Stimulated activated naive B cell treated with anti-CD40 and anti-IgM and Interleukin-4, amounts not matched to agents 10 μg/mL and 1 μg/mL and 100 μg/mL, for 72 hours (primary cell): ENCODE data around the gene CDC34.
A peak's percentile ranks its signal among the peaks of the same experiment; 100 is the strongest.

Experiments
- ATAC-seq, 2 donors: fragments of 150-1000 bp; cut with Tn5 transposase; replicated peaks; 2 replicates each; pipeline ENCODE4 v1.10.0; 2021; ENCODE audit warnings: moderate library complexity in 1 of 2
- DNase-seq: peaks from one replicate; pipeline ENCODE4 v3.0.0; 2021
- H3K27ac Mint-ChIP-seq: one replicate; pipeline ENCODE4 v1.8.0; 2022; ENCODE audit warnings: mild to moderate bottlenecking, mixed read lengths
- H3K27me3 Mint-ChIP-seq, 2 donors: one replicate each; pipeline ENCODE4 v1.8.0; 2022; ENCODE audit warnings: mixed read lengths in 2 of 2
- H3K36me3 Mint-ChIP-seq, 2 donors: one replicate each; pipeline ENCODE4 v1.8.0; 2022; ENCODE audit warnings: mixed read lengths in 2 of 2, mild to moderate bottlenecking in 1 of 2
- H3K4me1 Mint-ChIP-seq, 2 donors: one replicate each; pipeline ENCODE4 v1.8.0; 2022; ENCODE audit warnings: mixed read lengths in 2 of 2, mild to moderate bottlenecking in 1 of 2
- H3K4me3 Mint-ChIP-seq, 2 donors: one replicate each; pipeline ENCODE4 v1.8.0; 2022; ENCODE audit warnings: mild to moderate bottlenecking in 2 of 2, mixed read lengths in 2 of 2, moderate library complexity in 1 of 2
- H3K9me3 Mint-ChIP-seq, 2 donors: one replicate each; pipeline ENCODE4 v1.8.0; 2022; ENCODE audit warnings: mixed read lengths in 2 of 2, mild to moderate bottlenecking in 1 of 2

Gene CDC34

GRCh38 chr19:556611-557382 lies 25.2 kb downstream of the CDC34 start:
- no peaks in the 10 kb centered on the region for H3K9me3 Mint-ChIP-seq
- no peak overlapping the region for H3K4me3 Mint-ChIP-seq
- ATAC-seq (no peak), DNase-seq (no peak)
- H3K36me3 Mint-ChIP-seq = no peaks in the 10 kb centered on the region
- peaks cover 8 to 18% of the 10 kb centered on the region in 2 donors for H3K27me3 Mint-ChIP-seq
- H3K4me1 Mint-ChIP-seq = peaks cover 0 to 2% of the 10 kb centered on the region in 2 donors
- H3K27ac Mint-ChIP-seq = no peak overlapping the region

- H3K27ac Mint-ChIP-seq = no peak overlapping the region
- no peak overlapping the region for H3K4me3 Mint-ChIP-seq
Measured at GRCh38 chr19:558770-559439, 27.3 kb downstream of the CDC34 start.

GRCh38 chr19:560121-560520 lies 28.6 kb downstream of the CDC34 start:
- Mint-ChIP-seq H3K27ac (no peak overlapping the region), H3K4me3 (no peak overlapping the region), H3K9me3 (no peaks in the 10 kb centered on the region), H3K27me3 (peaks cover 3 to 11% of the 10 kb centered on the region in 2 donors), H3K4me1 (peaks cover 0 to 2% of the 10 kb centered on the region in 2 donors), H3K36me3 (peaks cover 5% of the 10 kb centered on the region in 2 donors)
- no peak for DNase-seq
- ATAC-seq = no peak

More at GRCh38 chr19:558770-559439, 27.3 kb downstream of the CDC34 start:
- H3K27me3 Mint-ChIP-seq = peaks cover 3 to 11% of the 10 kb centered on the region in 2 donors
- no peak for DNase-seq
- peaks cover 5% of the 10 kb centered on the region in 2 donors for H3K36me3 Mint-ChIP-seq
- H3K9me3 Mint-ChIP-seq = no peaks in the 10 kb centered on the region
- H3K4me1 Mint-ChIP-seq = peaks cover 0 to 2% of the 10 kb centered on the region in 2 donors
- no peak for ATAC-seq

- Mint-ChIP-seq H3K27ac (peak overlapping the region; percentile 69), H3K4me3 (no peak overlapping the region)
Measured at GRCh38 chr19:566403-566802, 34.8 kb downstream of the CDC34 start.

GRCh38 chr19:566844-567243 lies 35.3 kb downstream of the CDC34 start:
- peak overlapping the region; percentile 20 for H3K27ac Mint-ChIP-seq
- DNase-seq = no peak
- H3K36me3 Mint-ChIP-seq = peaks cover 5% of the 10 kb centered on the region in 2 donors

More at GRCh38 chr19:566403-566802, 34.8 kb downstream of the CDC34 start:
- Mint-ChIP-seq H3K27me3 (no peaks in the 10 kb centered on the region), H3K36me3 (peaks cover 5% of the 10 kb centered on the region in 2 donors), H3K4me1 (peaks cover 7 to 12% of the 10 kb centered on the region in 2 donors), H3K9me3 (no peaks in the 10 kb centered on the region)
- DNase-seq (no peak), ATAC-seq (no peak)

GRCh38 chr19:567296-567900 lies 35.8 kb downstream of the CDC34 start:
- H3K27me3 Mint-ChIP-seq = no peaks in the 10 kb centered on the region
- H3K4me3 Mint-ChIP-seq = no peak overlapping the region
- H3K36me3 Mint-ChIP-seq = peaks cover under 1 to 2% of the 10 kb centered on the region in 2 donors
- no peaks in the 10 kb centered on the region for H3K9me3 Mint-ChIP-seq
- H3K4me1 Mint-ChIP-seq = peaks cover 9 to 18% of the 10 kb centered on the region in 2 donors
- no peak for DNase-seq
- H3K27ac Mint-ChIP-seq = peak overlapping the region; percentile 20
- ATAC-seq = no peak

More at GRCh38 chr19:566844-567243, 35.3 kb downstream of the CDC34 start:
- Mint-ChIP-seq H3K9me3 (no peaks in the 10 kb centered on the region), H3K27me3 (no peaks in the 10 kb centered on the region), H3K4me1 (peaks cover 7 to 14% of the 10 kb centered on the region in 2 donors), H3K4me3 (no peak overlapping the region)
- ATAC-seq = no peak

- DNase-seq = no peak
- peak overlapping the region; percentile 32 to 56 for H3K4me3 Mint-ChIP-seq
- no peak for ATAC-seq
- H3K27ac Mint-ChIP-seq = peak overlapping the region; percentile 65
- peaks cover 9 to 17% of the 10 kb centered on the region in 2 donors for H3K36me3 Mint-ChIP-seq
- H3K27me3 Mint-ChIP-seq = no peaks in the 10 kb centered on the region
- no peaks in the 10 kb centered on the region for H3K9me3 Mint-ChIP-seq
- peaks cover 22 to 39% of the 10 kb centered on the region in 2 donors for H3K4me1 Mint-ChIP-seq
Measured at GRCh38 chr19:570251-570686, 38.7 kb downstream of the CDC34 start.

- Mint-ChIP-seq H3K27me3 (no peaks in the 10 kb centered on the region), H3K36me3 (peaks cover 9 to 17% of the 10 kb centered on the region in 2 donors), H3K27ac (peak overlapping the region; percentile 91), H3K9me3 (no peaks in the 10 kb centered on the region), H3K4me1 (peaks cover 25 to 47% of the 10 kb centered on the region in 2 donors), H3K4me3 (peak overlapping the region; percentile 86 to 88)
- DNase-seq (no peak), ATAC-seq (peak; percentile 9 to 11)
Measured at GRCh38 chr19:570937-571565, 39.5 kb downstream of the CDC34 start.

- no peak for DNase-seq
- Mint-ChIP-seq H3K9me3 (no peaks in the 10 kb centered on the region), H3K4me3 (peak overlapping the region; percentile 86 to 88), H3K27me3 (no peaks in the 10 kb centered on the region), H3K4me1 (peaks cover 25 to 51% of the 10 kb centered on the region in 2 donors), H3K27ac (peak overlapping the region; percentile 91), H3K36me3 (peaks cover 11 to 17% of the 10 kb centered on the region in 2 donors)
- ATAC-seq = peak; percentile 3 to 17
Measured at GRCh38 chr19:571566-571974, 40.0 kb downstream of the CDC34 start.

- no peaks in the 10 kb centered on the region for H3K9me3 Mint-ChIP-seq
- H3K36me3 Mint-ChIP-seq = peaks cover 12 to 20% of the 10 kb centered on the region in 2 donors
- H3K27me3 Mint-ChIP-seq = no peaks in the 10 kb centered on the region
- ATAC-seq = peak; percentile 78 to 89
- peak; percentile 97 for DNase-seq
- peak within 1 kb of the TSS; percentile 98 for H3K27ac Mint-ChIP-seq
- peaks cover 27 to 56% of the 10 kb centered on the region in 2 donors for H3K4me1 Mint-ChIP-seq
- H3K4me3 Mint-ChIP-seq = peak within 1 kb of the TSS; percentile 86 to 98
Measured at GRCh38 chr19:572140-572742, 40.7 kb downstream of the CDC34 start, which contains the start of gene BSG. Gene BSG (plus strand): TSS chr19:572596. CDS start chr19:572635, 39 bp downstream.

- ATAC-seq (peak; percentile 15 to 27), DNase-seq (no peak)
- H3K4me1 Mint-ChIP-seq = peaks cover 28 to 56% of the 10 kb centered on the region in 2 donors
Measured at GRCh38 chr19:572743-573518, 41.4 kb downstream of the CDC34 start.

GRCh38 chr19:573519-573825 lies 41.9 kb downstream of the CDC34 start:
- Mint-ChIP-seq H3K9me3 (no peaks in the 10 kb centered on the region), H3K4me3 (peak overlapping the region; percentile 86 to 98), H3K27ac (peak overlapping the region; percentile 88), H3K27me3 (no peaks in the 10 kb centered on the region), H3K36me3 (peaks cover 14 to 24% of the 10 kb centered on the region in 2 donors), H3K4me1 (peaks cover 28 to 56% of the 10 kb centered on the region in 2 donors)
- no peak for ATAC-seq
- no peak for DNase-seq

More at GRCh38 chr19:572743-573518, 41.4 kb downstream of the CDC34 start:
- peak overlapping the region; percentile 86 to 98 for H3K4me3 Mint-ChIP-seq
- H3K9me3 Mint-ChIP-seq = no peaks in the 10 kb centered on the region
- peak overlapping the region; percentile 98 for H3K27ac Mint-ChIP-seq
- no peaks in the 10 kb centered on the region for H3K27me3 Mint-ChIP-seq
- H3K36me3 Mint-ChIP-seq = peaks cover 12 to 20% of the 10 kb centered on the region in 2 donors
